Stromal cell of bone marrow (primary cell): ENCODE results near the gene TMED5.

Experiments
- DNase-seq: peaks from one replicate; pipeline ENCODE4 v3.0.0-alpha.2; 2012; ENCODE audit warnings: low read depth

TMED5 gene

DNA sequence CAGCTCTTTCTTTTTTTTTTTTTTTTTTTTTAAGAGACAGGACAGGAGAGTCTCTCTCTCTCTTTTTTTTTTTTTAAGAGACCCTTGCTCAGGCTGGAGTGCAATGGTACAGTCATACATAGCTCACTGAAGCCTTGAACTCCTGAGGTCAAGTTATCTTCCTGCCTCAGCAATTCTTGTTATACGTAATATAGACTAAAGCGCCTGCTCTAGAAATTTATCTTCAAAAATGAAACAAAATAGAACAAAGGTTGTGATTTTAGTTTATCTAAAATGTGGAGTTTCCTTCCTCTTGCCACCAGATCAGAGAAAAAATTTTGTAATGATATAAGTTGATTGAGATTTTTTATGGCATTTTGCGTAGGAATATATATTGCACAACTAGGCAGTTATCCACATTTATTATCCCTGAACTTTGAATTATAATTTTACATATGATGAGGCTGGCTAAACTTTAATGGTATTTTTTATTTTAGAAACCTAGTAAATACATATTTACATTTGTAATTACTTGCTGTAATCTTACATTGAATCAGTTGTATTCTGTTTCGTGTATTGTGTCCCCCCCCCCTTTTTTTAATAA, 56.9 kb downstream of the TMED5 start:
- DNase-seq = no peak

DNA sequence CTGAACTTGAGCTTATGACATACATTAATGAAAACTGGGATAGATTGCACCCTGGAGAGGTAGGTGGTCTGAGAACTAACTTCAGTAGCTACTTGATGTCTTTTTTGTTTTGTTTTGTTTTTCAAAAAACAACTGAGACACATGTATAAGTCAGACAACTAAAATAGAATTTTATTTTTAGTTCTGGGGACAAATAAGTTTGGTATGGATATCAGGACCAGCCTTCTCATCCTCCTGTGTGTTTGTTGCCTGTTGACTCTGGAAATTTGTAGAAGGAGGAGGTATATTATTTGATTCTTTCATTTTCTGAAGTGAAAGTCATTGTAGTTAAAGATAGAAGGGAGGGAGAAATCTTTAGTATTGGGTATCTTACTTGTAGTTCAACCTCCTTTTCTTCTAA, 59.6 kb downstream of the TMED5 start:
- no peak for DNase-seq

DNA sequence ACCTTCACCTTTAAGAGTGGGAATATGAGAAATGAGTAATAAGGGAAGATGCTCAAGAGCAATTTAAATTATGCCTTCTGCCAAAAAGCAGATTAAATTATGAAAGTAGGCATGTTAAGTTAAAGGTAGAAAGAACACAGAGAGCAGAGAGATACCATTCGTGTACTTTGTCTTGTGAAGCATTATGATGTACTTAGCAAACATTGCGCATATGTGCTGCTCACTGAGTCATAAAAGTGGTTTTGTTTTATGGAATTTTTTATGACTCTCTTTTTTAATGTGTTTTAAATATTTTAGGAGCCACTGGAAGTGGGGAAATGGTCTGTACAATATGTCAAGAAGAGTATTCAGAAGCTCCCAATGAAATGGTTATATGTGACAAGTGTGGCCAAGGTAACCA, 65.8 kb downstream of the TMED5 start:
- DNase-seq = no peak

DNA sequence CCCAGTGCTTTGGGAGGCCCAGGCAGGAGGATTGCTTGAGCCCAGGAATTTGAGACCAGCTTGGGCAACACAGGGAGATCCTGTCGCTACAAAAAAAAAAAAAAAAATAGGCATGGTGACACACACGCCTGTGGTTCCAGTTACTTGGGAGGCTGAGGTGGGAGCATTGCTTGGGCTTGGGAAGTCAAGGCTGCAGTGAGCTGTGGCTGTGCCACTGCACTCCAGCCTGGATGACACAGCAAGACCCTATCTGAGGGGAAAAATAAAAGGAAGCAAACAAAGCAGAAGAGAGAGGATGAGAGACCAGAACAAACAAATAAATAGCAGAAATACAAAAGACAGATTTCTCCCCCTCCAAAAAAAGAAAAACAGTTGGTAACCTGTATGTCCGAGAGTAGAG, 67.1 kb downstream of the TMED5 start:
- no peak for DNase-seq

DNA sequence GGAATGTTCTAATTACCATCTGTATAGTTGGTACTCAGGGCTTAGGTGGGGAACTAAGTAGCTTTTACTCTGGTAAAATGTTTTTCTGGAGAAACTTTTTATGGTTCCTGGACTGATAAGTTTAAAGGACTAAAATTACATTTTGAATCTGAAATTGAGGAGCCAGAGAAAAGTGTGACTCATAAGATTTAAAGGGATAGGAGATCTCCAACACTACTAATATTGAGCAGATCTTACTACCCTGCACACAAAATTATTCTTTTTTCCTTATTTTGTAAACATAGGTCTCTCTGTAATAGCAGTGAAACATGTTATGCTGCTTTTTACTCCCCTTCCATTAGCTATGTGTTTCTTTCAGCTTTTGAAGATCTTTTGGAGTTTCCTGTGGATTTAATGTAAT, 68.7 kb downstream of the TMED5 start:
- DNase-seq = no peak

DNA sequence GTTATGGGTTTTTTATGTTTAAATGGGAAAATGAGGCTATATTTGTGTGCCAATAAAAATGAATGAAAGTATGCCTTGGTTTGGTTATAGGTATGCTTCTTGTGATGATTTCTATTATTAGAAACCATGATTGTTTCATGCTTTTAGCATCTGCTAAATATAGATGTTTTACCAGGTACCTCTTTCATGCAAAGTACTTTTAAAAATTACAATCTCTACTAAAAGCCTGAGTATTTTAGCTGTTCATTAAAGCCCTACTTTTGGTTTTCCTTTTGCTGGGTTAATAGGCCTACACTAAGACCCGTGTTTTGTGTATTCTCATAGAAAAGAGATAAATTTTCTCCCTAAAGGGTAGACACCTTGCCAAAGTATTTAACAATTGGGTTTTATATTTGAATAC, 69.1 kb downstream of the TMED5 start:
- no peak for DNase-seq

DNA sequence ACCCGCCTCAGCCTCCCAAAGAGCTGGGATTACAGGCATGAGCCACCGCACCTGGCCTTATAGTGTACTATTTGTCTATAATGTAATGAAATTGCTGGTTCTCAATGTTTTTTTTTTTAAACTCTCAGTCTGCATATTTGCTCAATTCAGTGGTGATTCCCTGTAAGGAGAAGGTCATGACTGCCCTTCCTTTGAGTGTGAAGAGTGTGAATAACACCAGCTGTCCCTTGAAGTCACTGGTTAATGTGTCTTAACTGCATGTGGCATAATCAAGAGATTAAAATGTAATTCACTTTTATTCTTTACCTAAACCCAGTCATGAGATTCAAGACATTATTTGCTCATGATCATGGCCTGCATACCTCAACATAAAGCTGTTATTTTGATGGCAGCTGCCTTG, 70.6 kb downstream of the TMED5 start:
- no peak for DNase-seq

DNA sequence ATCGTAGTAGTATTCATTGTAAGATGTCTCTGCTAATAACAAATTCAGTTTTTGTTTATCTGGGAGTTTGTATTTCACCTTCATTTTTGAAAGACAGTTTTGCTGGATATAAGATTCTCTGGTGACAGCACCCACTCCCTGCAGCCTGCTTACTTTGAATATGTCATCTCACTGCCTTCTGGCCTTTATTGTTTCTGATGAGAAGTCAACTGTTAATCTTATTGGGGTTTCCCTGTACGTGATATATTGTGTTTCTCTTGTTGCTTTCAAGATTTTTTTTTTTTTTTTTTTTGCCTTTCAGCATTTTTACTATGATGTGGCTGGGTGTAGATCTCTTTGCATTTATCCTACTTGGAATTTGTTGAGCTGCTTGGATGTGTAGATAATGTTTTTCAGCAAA, 71.9 kb downstream of the TMED5 start:
- DNase-seq = no peak

DNA sequence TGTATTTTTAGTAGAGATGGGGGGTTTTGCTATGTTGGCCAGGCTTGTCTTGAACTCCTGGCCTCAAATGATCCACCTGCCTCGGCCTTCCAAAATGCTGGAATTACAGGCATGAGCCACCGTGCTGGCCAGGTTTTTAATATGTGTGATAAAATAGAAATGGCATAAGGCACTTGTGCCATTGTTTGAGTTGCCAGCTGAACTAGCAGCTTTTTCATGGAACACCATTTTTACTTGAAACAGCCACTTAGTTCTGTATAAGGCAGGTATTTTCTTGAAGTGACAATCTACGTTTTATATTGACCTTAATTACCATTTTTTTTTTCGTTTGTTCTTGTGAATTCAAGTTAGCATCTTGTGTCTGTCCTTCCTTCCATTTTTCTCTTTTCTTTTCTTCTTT, 72.8 kb downstream of the TMED5 start:
- no peak for DNase-seq

DNA sequence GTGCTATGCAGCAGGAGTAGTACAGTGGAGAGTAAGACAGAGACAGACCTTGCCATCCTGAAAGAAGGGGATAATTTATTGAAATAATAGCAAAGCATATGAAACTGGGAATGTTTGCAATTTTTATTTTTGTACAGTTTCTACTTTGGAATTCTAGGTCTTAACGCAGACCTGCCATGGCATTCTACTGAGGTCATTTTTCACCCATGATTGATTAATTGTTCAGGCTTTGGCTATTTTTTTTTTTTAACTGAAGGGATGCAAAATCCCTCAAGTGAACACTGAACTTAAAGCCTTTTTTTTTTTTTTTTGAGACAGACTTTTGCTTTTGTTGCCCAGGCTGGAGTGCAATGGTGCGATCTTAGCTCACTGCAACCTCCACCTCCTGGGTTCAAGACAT, 74.0 kb downstream of the TMED5 start:
- DNase-seq = no peak

DNA sequence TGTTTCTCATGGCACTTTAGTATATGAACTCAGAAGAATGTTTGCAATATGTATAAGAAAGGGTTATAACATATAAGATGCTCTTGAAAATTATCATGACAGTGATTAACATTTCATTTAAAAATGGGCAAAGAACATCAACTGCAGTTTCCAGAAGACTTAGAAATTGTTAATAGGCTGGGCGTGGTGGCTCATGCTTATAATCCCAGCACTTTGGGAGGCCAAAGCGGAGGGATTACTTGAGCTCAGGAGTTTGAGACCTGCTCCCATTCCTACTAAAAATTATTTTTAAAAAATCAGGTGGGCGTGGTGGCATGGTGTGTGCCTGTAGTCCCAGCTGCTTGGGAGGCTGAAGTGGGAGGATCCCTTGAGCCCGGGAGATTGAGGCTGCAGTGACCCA, 78.1 kb downstream of the TMED5 start:
- no peak for DNase-seq
